CD14-positive monocyte (primary cell): ENCODE data around the gene SLIT3. TPM values are rescaled to one million over a fixed set of nuclear protein-coding genes. Genes with fewer than 3 reads are reported as not detected.

Experiments used
- DNase-seq, 3 donors: peaks; one replicate each; pipeline ENCODE4 v3.0.0-alpha.2; 2011 to 2022
- H2AFZ ChIP-seq: 2 replicates; pipeline ENCODE4 v1.6.0; 2012; ENCODE audit warnings: mild to moderate bottlenecking, low read depth, low read length, inconsistent platforms; ENCODE audit not compliant: insufficient read depth, poor library complexity, severe bottlenecking
- H3K27ac ChIP-seq, 2 donors: 1 replicate in 1 of 2; 2 replicates in 1 of 2; pipeline ENCODE4 v1.5.1; 2012 to 2013; ENCODE audit warnings: low read length in 2 of 2, control low read depth in 1 of 2, inconsistent platforms in 1 of 2, low read depth in 1 of 2, mild to moderate bottlenecking in 1 of 2
- H3K27me3 ChIP-seq, 2 donors: one replicate each; pipeline versions ENCODE4 v1.6.0 to v1.6.1; 2011 to 2013; ENCODE audit warnings: low read length in 2 of 2; ENCODE audit not compliant: control insufficient read depth in 2 of 2, insufficient read depth in 2 of 2
- H3K36me3 ChIP-seq, 2 donors: replicated peaks in 1 of 2; 1 replicate in 1 of 2; 2 replicates in 1 of 2; pipeline versions ENCODE4 v1.5.1 to v1.6.1; 2012 to 2013; ENCODE audit warnings: low read length in 2 of 2, control low read depth in 1 of 2, inconsistent platforms in 1 of 2, mild to moderate bottlenecking in 1 of 2; ENCODE audit not compliant: insufficient read depth in 2 of 2, control insufficient read depth in 1 of 2
- H3K4me1 ChIP-seq, 2 donors: 1 replicate in 1 of 2; 2 replicates in 1 of 2; pipeline versions ENCODE4 v1.5.1 to v1.6.1; 2012 to 2013; ENCODE audit warnings: low read length in 2 of 2, control low read depth in 1 of 2, inconsistent platforms in 1 of 2, mild to moderate bottlenecking in 1 of 2, moderate library complexity in 1 of 2; ENCODE audit not compliant: insufficient read depth in 2 of 2, control insufficient read depth in 1 of 2
- H3K4me2 ChIP-seq: replicated peaks from 2 replicates; pipeline ENCODE3; 2012; ENCODE audit warnings: low read length, moderate library complexity, mild to moderate bottlenecking; ENCODE audit not compliant: poor library complexity, severe bottlenecking; ENCODE audit errors: extremely low read depth
- H3K4me3 ChIP-seq, 3 experiments: fragments of 200-600 bp in 1 of 3; sonication (generic) in 1 of 3; replicated peaks in 1 of 3; 1 replicate in 2 of 3; 2 replicates in 1 of 3; pipeline ENCODE4 v1.5.1; 2011 to 2013; ENCODE audit warnings: low read length in 3 of 3, mild to moderate bottlenecking in 3 of 3, control low read depth in 2 of 3, low read depth in 2 of 3, inconsistent platforms in 1 of 3, moderate library complexity in 1 of 3
- H3K79me2 ChIP-seq: 2 replicates; pipeline ENCODE4 v1.6.0; 2012; ENCODE audit warnings: mild to moderate bottlenecking, control low read depth, inconsistent platforms, low read length, moderate library complexity; ENCODE audit not compliant: insufficient read depth
- H3K9ac ChIP-seq: 2 replicates; pipeline ENCODE4 v1.6.0; 2017; ENCODE audit warnings: low read length, mild to moderate bottlenecking; ENCODE audit not compliant: insufficient read depth, poor library complexity, severe bottlenecking
- H3K9me3 ChIP-seq, 2 donors: replicated peaks in 1 of 2; 1 replicate in 1 of 2; 2 replicates in 1 of 2; pipeline versions ENCODE4 v1.5.1 to v1.6.1; 2012 to 2013; ENCODE audit warnings: low read length in 2 of 2, control low read depth in 1 of 2; ENCODE audit not compliant: control insufficient read depth in 1 of 2, insufficient read depth in 1 of 2
- H4K20me1 ChIP-seq: 2 replicates; pipeline ENCODE4 v1.6.0; 2012; ENCODE audit warnings: mild to moderate bottlenecking, low read length, control low read depth, moderate library complexity; ENCODE audit not compliant: insufficient read depth
- H3K27ac Mint-ChIP-seq, 7 donors: one replicate each; pipeline ENCODE4 v1.8.0; 2020; ENCODE audit warnings: mild to moderate bottlenecking in 7 of 7, mixed read lengths in 7 of 7, moderate library complexity in 6 of 7, inconsistent platforms in 2 of 7
- H3K27me3 Mint-ChIP-seq, 3 donors: one replicate each; pipeline ENCODE4 v1.8.0; 2021 to 2022; ENCODE audit warnings: low read depth in 3 of 3, mild to moderate bottlenecking in 3 of 3, mixed read lengths in 3 of 3, moderate library complexity in 3 of 3, inconsistent platforms in 1 of 3
- H3K36me3 Mint-ChIP-seq, 2 donors: one replicate each; pipeline ENCODE4 v1.8.0; 2020; ENCODE audit warnings: mixed read lengths in 2 of 2, inconsistent platforms in 1 of 2, mild to moderate bottlenecking in 1 of 2
- H3K4me1 Mint-ChIP-seq: one replicate; pipeline ENCODE4 v1.8.0; 2020; ENCODE audit warnings: mild to moderate bottlenecking, mixed read lengths
- H3K4me3 Mint-ChIP-seq, 2 donors: one replicate each; pipeline ENCODE4 v1.8.0; 2020; ENCODE audit warnings: mild to moderate bottlenecking in 2 of 2, mixed read lengths in 2 of 2, moderate library complexity in 1 of 2
- H3K9me3 Mint-ChIP-seq, 7 donors: one replicate each; pipeline ENCODE4 v1.8.0; 2020 to 2022; ENCODE audit warnings: mixed read lengths in 7 of 7, mild to moderate bottlenecking in 6 of 7, moderate library complexity in 6 of 7, inconsistent platforms in 2 of 7
- WGBS: methylation state at CpG from one replicate; pipeline ENCODE4 v1.1.5; 2013; ENCODE audit warnings: missing lambda C conversion rate; ENCODE audit not compliant: insufficient coverage; 5-methylcytosine and 5-hydroxymethylcytosine counted together
- intact Hi-C, 2 donors: fragments of 100-400 bp; cut with micrococcal nuclease; formaldehyde crosslinking; loops; one replicate each; pipeline versions ENCODE4 v1.15.0 to v1.15.1; 2023
- polyA plus RNA-seq, 3 donors: library from polyadenylated mRNA; depleted of rRNA in 1 of 3; unstranded in 2 of 3; stranded (reverse) in 1 of 3; fragments of 300-500 nt in 2 of 3; fragments of >200 nt in 1 of 3; fragmentation: Illumina TruSeq in 2 of 3; gene quantifications; 1 replicate in 2 of 3; 2 replicates in 1 of 3; pipeline ENCODE4 v1.2.3, GENCODE V29; 2012 to 2021
- TF ChIP-seq, protein P1 (sequence below): fragments of 200-600 bp; IDR thresholded peaks from one replicate; pipeline ENCODE4 v1.8.0; 2022; ENCODE audit warnings: antibody characterized with exemption, mild to moderate bottlenecking

Gene SLIT3
- polyA plus RNA-seq, 3 donors, result not detected

GRCh38 chr5:168962306-168962705 is 338.6 kb downstream of the SLIT3 start:
- no peaks in the 10 kb centered on the region for H4K20me1 ChIP-seq
- DNase-seq, result no peak
- WGBS, result no CpG with 5 or more reads among the region's 4 CpGs
- peaks cover 0 to under 1% (median 0%) of the 10 kb centered on the region in 7 donors for H3K9me3 Mint-ChIP-seq
- H3K4me2 ChIP-seq, result no peak overlapping the region
- no peak overlapping the region for H3K9ac ChIP-seq
- peaks cover 0 to 7% (median 5%) of the 10 kb centered on the region in 3 donors for H3K27me3 Mint-ChIP-seq
- intact Hi-C loops, result no loop called here
- H3K4me3 Mint-ChIP-seq, result no peak overlapping the region
- H3K4me1 Mint-ChIP-seq, result no peaks in the 10 kb centered on the region
- no peaks in the 10 kb centered on the region for H3K4me1 ChIP-seq
- H3K27me3 ChIP-seq, result no peaks in the 10 kb centered on the region
- TF ChIP-seq, protein P1, sequence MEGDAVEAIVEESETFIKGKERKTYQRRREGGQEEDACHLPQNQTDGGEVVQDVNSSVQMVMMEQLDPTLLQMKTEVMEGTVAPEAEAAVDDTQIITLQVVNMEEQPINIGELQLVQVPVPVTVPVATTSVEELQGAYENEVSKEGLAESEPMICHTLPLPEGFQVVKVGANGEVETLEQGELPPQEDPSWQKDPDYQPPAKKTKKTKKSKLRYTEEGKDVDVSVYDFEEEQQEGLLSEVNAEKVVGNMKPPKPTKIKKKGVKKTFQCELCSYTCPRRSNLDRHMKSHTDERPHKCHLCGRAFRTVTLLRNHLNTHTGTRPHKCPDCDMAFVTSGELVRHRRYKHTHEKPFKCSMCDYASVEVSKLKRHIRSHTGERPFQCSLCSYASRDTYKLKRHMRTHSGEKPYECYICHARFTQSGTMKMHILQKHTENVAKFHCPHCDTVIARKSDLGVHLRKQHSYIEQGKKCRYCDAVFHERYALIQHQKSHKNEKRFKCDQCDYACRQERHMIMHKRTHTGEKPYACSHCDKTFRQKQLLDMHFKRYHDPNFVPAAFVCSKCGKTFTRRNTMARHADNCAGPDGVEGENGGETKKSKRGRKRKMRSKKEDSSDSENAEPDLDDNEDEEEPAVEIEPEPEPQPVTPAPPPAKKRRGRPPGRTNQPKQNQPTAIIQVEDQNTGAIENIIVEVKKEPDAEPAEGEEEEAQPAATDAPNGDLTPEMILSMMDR, result no peak
- no peaks in the 10 kb centered on the region for H3K36me3 ChIP-seq
- no peaks in the 10 kb centered on the region for H3K36me3 Mint-ChIP-seq
- H3K4me3 ChIP-seq, result no peak overlapping the region
- no peaks in the 10 kb centered on the region for H3K9me3 ChIP-seq
- no peak overlapping the region for H3K27ac ChIP-seq
- no peaks in the 10 kb centered on the region for H3K79me2 ChIP-seq
- H3K27ac Mint-ChIP-seq, result no peak overlapping the region
- no peak overlapping the region for H2AFZ ChIP-seq

DNA sequence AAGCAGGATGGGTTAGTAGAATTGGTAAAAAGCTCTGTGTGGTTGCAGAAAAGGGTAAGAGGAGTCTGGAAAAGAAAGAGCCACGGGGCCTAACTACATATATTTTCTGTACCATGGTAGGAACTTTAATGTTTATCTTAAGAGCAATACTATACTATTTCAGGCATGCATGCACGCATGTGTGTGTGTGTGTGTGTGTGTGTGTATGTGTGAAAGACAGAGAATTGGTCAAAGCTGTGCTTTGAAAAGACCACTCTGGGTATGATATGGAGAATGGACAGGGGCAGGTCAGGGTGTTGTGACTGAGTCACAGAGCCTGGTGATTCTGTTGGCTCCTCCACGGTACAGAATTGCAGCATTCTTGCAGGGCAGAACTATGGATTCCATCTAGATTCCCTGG is 339.3 kb downstream of the SLIT3 start:
- no peak overlapping the region for H3K4me3 ChIP-seq
- H3K4me1 ChIP-seq, result no peaks in the 10 kb centered on the region
- no peaks in the 10 kb centered on the region for H3K79me2 ChIP-seq
- H3K27me3 Mint-ChIP-seq, result peaks cover 0 to 7% (median 5%) of the 10 kb centered on the region in 3 donors
- H3K9me3 Mint-ChIP-seq, result peaks cover 0 to 2% (median 0%) of the 10 kb centered on the region in 7 donors
- no peak overlapping the region for H3K27ac ChIP-seq
- H3K9ac ChIP-seq, result no peak overlapping the region
- H3K36me3 ChIP-seq, result no peaks in the 10 kb centered on the region
- H3K9me3 ChIP-seq, result no peaks in the 10 kb centered on the region
- H3K4me1 Mint-ChIP-seq, result no peaks in the 10 kb centered on the region
- no peak for DNase-seq
- H3K4me2 ChIP-seq, result no peak overlapping the region
- H3K36me3 Mint-ChIP-seq, result no peaks in the 10 kb centered on the region
- H3K27ac Mint-ChIP-seq, result no peak overlapping the region
- no peak overlapping the region for H3K4me3 Mint-ChIP-seq
- H3K27me3 ChIP-seq, result no peaks in the 10 kb centered on the region
- 80% methylated on average over 1 of the region's 3 CpGs for WGBS
- H4K20me1 ChIP-seq, result no peaks in the 10 kb centered on the region
- intact Hi-C loops, result no loop called here
- TF ChIP-seq, protein P1, result no peak
- H2AFZ ChIP-seq, result no peak overlapping the region
